Stimulated activated CD4-positive, alpha-beta T cell treated with anti-CD3 and anti-CD28 coated beads, Interleukin-2, amount 100 ng/mL, for 24 hours (primary cell): ENCODE data around the gene PRDM16.

ENCODE experiments used
- DNase-seq, 2 donors: peaks; one replicate each; pipeline ENCODE4 v3.0.0-alpha.2; 2020

The PRDM16 gene

GRCh38 chr1:3333903-3334302, 264.9 kb downstream of the PRDM16 start:
- DNase-seq, result no peak

GRCh38 chr1:3334366-3334765, 265.4 kb downstream of the PRDM16 start:
- DNase-seq, result no peak

DNA sequence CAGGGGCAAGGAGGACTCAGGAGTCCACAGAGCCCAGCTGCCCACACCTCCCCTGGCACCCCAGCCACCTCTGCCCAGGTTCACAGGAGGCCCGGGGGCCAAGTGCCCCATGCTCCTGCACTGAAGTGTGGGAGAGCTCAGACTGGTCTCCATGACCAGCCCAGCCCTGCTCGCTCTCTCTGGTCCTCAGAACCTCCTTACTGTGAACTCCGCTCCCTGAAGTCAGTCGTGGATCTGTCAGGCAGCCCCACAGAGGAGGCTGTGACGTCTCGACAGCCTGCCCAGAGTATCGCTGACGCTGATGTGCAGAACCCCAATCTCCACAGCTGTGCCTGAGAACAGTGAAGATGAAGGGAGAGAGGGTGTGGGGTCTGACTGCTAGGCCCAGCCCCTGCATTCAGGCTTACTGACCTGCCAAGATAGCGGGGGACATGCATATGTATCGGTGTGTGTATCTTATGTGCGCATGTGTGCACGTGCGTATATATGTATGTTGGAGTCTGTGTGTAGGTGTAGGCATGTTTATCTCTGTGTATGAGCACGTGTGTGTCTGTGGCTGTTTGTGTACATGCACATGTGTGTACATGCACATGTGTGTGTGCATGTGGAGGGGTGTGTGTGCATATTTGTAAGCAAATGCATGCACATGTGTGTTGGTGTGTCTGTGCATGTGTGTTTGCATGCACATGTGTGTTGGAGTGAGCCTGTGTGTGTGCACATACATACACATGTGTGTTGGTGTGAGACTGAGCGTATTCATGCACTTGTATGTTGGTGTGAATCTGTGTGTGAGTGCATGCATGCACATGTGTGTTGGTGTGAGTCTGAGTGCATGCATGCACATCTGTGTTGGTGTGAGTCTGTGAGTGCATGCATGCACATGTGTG, 267.0 kb downstream of the PRDM16 start:
- no peak for DNase-seq

GRCh38 chr1:3336641-3337630, 267.9 kb downstream of the PRDM16 start:
- no peak for DNase-seq

- DNase-seq, result no peak
These were observed 269.1 kb downstream of the PRDM16 start for GRCh38 chr1:3337798-3338724.

DNA sequence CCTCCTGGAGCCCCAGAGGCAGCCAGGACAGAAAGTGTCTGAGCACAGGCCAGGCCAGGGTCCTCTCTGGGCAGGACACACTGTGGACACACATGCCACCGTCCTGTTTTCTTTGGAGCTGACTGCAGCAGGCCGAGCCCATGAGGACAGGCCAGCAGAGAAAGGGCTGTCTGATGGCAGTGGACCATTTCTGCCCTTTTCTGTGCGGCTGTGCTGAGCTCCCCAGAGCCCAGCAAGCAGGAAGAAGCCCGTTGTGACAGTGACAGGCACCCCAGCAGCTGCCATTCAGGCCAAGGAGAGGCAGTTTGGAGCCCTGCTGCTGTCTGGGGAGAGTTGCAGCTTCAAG, 269.7 kb downstream of the PRDM16 start:
- no peak for DNase-seq

DNA sequence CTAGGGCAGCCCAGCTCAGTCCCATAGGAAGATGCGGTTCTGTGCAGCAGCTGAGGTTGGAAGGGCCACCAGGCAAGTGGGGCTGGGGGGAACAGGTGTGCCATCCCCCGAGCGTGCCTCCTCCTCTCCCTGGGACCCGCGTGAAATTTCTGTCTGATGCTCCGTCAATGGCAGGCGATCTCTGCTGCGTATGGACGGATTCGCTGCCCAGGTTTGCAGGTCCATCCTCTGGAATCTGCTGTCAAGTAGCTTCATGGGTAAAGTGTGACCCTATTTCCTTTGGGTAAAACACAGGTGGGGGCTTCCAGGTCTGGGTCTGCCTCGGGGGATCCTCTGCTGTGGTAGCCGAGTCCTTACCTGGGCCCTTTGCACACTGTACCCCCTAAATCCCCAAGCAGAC, 270.9 kb downstream of the PRDM16 start:
- DNase-seq, result no peak

- DNase-seq, result no peak
These were observed 271.7 kb downstream of the PRDM16 start for GRCh38 chr1:3340548-3341235.

- DNase-seq, result no peak
These were observed 272.4 kb downstream of the PRDM16 start for GRCh38 chr1:3341236-3341994.

DNA sequence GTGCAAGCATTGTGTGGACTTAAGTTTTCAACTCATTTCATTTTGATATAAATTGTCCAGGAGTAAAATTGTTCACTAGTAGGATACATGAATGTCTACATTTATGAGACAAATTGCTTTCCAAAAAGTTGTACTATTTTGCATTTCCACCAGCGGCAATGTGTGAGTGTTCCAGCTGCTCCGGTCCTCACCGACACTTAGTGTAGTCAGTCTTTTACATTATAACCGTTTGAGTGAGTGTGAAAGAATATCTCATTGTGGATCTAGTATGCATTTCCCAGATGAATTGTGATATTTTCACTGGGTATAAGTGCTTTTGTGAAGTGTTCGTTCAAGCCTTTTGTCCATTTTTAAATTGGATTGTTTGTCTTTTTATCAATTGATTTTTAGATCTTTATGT, 274.0 kb downstream of the PRDM16 start:
- DNase-seq, result no peak

DNA sequence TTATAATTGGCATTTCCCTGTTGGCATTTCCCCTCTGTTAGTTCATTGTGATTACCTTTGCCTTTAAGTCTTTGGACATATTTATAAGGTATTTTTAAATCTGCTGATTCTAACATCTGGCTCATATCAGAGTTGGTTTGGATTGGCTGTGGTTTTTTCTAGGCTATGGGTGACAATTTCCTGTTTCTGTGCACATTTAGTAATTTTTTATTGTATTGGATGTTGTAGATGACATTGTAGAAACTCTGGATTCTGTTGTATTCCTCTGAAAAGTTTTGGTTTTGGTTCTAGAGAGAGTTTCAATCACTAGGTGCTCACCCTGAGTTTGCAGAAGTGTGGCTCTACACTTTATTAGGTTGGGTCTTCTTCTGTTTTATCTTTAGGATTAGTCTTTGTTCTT, 275.4 kb downstream of the PRDM16 start:
- DNase-seq, result no peak

- no peak for DNase-seq
These were observed 276.8 kb downstream of the PRDM16 start for GRCh38 chr1:3345792-3346191.

DNA sequence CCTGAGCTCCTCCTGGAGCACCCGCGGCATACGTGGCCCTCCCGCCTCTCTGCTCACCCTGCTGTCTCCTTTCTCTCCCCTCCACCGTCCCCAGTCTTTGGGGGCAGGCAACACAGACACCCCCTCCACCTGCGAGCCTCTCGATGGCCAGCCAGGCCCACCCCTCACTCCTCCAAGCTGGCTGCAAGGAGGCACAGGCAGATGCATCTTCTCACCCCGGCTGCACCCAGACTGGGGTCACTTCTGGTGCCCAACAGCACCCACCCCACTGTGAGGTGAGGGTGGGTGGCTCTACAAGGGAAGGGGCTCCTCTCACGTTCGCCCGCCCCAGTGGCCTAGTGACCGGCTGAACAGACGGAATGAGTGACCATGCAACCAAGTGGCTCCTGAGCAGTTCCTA, 277.5 kb downstream of the PRDM16 start:
- no peak for DNase-seq

DNA sequence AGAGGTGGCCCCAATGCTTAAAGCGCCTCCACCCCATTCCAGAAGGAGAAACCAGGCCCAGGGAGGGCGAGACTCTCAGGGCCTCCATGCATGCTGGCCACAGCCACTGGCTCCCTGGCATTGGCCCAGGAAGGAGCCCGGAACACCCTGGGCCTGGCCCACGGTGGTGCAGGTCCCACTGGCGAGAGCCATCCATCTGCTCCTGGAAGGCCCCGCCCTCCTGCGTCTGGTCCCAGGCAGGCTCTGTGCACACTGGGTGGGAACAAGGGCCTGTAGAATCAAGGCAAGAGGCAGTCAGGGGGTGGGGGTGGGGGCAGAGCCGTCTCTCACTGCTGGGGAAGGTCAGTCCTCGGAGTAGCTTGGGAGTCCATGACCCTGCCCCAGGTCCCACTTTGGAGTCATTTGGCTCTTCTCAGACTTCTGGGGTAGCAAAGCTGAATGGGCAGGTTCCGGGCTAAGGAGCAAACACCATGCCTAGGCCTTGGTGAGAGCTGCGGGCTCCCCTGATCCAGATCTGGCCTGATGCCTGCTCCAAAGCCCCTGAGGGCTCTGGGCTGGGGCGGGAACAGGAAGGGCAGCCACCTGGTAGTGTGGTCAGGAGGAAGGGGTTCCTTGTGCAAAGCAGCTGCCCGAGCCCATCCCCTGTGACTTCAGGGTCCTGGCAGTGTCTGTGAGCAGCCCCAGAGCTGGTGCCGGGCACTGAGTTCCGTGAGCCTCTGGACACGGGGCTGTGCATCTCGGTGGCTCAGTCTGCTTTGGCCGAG, 278.4 kb downstream of the PRDM16 start:
- no peak for DNase-seq

DNA sequence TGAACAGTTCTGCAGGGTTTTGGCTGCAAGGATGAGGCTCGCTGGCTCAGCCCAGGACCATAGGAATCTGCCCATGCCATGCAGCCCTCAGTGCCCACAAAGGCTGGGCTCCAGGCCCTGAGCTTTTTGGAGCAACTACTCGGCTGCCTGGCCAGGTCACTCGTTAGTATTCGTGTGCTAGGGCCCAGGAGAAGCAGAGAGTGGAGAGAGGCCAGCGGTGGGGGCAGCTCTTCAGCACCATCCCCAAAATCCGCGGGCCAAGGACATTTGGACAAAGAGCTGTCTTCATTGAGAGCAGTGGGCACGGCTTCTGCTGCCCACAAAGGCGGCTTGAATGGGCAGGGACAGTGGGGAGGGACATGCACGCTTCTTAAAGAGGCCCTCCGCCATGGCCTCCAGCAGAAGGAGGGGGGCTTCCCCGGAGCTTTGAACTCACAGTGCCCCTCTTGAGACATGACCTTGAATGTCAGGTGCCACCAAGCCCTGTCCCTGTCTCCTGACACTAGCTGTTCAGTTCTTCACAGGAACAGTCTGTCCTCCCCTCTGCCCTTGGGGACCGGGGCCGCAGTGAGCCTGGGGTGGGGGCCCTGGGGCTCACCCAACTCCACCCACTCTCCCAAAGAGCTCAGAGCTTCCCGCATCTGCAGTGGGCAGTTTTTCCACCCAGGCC, 279.3 kb downstream of the PRDM16 start:
- no peak for DNase-seq

DNA sequence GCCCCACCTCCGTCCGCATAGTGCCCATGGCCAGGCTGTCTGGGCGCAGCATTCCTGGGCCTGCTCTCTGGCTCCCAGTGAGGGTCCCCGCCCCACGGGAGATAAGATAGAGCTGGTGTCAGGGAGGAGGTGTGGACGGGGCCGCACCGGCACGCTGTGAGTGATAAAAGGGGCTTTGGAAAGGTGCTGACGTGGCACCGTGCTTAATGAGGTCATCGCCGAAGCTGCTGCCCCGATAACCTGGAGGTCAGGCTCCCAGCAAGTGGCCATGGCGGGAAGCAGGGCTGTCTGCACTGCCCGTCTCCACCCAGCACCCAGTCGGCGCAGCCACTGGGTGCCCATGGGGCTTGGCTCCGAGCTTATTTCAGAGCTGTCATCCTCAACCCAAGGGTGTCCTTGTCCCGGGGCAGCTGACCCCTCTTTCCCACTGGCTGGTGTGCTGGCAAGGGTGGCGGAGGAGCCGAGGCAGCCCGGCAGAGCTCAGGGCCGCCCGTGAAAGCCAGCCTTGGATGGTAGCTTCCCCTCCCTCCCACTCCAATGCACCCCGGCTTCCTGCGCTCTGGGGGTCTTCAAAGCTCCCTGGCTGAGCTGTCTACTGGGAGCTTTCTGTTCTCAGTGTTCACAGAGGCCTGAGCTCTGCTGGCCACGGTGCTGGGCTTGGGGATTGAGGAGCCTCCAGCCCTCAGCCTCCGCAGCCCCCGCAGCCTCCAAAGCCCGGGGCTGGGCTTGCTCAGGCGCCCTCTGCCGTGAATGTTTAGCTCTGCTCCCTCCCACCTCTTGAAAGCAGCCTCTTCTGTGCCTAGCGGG, 280.4 kb downstream of the PRDM16 start:
- DNase-seq, result no peak

DNA sequence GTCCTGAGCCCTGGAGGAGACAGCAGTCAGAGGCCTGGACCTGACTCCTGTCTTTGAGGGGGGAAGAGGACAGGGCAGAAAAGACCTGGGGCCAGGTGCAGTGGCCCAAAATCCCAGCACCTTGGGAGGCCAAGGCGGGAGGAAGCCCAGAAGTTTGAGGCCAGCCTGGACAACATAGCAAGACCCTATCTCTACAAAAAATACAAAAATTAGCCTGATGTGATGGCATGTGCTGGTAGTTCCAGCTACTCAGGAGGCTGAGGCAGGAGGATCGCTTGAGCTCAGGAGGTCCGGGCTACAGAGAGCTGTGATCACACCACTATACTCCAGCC, 280.9 kb downstream of the PRDM16 start:
- no peak for DNase-seq

DNA sequence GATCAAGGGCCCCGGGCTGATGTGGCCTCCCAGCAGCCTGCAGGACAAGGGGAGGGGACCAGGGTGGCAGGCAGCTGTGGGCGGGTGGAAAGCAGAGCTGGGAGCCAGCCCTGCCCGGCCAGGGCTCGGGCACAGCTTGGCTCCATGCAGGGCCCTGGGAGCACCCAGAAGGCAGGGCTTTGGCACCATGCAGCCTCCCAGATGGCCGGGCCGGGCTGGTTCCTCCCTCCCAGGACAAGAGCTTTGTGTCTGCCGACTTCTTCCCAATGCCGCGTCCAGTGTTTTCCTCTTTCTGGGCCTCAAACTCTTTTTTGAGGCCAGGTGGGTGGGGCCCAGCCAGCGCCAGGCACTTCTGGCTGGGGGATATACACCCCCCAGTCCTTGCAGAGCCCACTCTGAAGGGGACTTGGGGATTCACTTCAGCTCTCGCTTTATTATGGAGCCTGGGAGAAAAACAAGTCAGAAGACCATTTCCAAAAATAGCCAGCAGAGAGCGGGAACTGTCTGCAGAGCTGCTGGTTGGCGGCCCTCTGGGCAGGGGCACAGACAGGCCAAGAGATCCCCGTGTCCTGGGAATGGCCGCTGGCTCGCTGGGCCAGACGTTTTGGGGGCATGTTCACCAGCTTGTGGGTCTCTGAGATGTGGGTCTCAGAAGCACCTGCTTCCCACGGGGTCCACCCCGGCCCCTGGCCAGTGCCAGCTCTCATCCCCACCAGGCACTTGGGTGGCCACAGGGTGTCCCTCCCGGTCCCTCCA, 281.7 kb downstream of the PRDM16 start:
- DNase-seq, result no peak
